Measurements from ENCODE around the gene PNKD.
A peak's percentile ranks its signal among the peaks of the same experiment; 100 is the strongest.

PNKD gene
- long read RNA-seq, donor 1, transcript PNKD-201 (3 exons, 758 nt), result major isoform, 187 of 223 reads
- long read RNA-seq, donor 1, transcript PNKD-202 (9 exons, 2,991 nt), result minor isoform, 10 of 223 reads
- long read RNA-seq, donor 1, transcript PNKD-205 (2 exons, 1,372 nt), result minor isoform, 15 of 223 reads
- long read RNA-seq, donor 1, partial matches to known transcripts, result 5 of 223 reads
- long read RNA-seq, donor 1, other reads (novel, unspliced or antisense), result 6 of 223 reads
- long read RNA-seq, donor 2, transcript PNKD-201 (3 exons, 758 nt), result major isoform, 109 of 136 reads
- long read RNA-seq, donor 2, transcript PNKD-205 (2 exons, 1,372 nt), result minor isoform, 13 of 136 reads
- long read RNA-seq, donor 2, transcript PNKD-202 (9 exons, 2,991 nt), result minor isoform, 9 of 136 reads
- long read RNA-seq, donor 2, partial matches to known transcripts, result 5 of 136 reads
- long read RNA-seq, donor 2, other reads (novel, unspliced or antisense), result 0 of 136 reads
- long read RNA-seq, donor 3, transcript PNKD-201 (3 exons, 758 nt), result major isoform, 66 of 98 reads
- long read RNA-seq, donor 3, transcript PNKD-205 (2 exons, 1,372 nt), result minor isoform, 6 of 98 reads
- long read RNA-seq, donor 3, partial matches to known transcripts, result 22 of 98 reads
- long read RNA-seq, donor 3, other reads (novel, unspliced or antisense), result 0 of 98 reads
- long read RNA-seq, donor 4, transcript PNKD-205 (2 exons, 1,372 nt), result minor isoform, 5 of 194 reads
- long read RNA-seq, donor 4, transcript PNKD-201 (3 exons, 758 nt), result major isoform, 118 of 194 reads
- long read RNA-seq, donor 4, partial matches to known transcripts, result 46 of 194 reads
- long read RNA-seq, donor 4, other reads (novel, unspliced or antisense), result 21 of 194 reads
- long read RNA-seq, donor 5, transcript PNKD-205 (2 exons, 1,372 nt), result minor isoform, 12 of 168 reads
- long read RNA-seq, donor 5, transcript PNKD-201 (3 exons, 758 nt), result major isoform, 129 of 168 reads
- long read RNA-seq, donor 5, transcript PNKD-202 (9 exons, 2,991 nt), result minor isoform, 7 of 168 reads
- long read RNA-seq, donor 5, partial matches to known transcripts, result 19 of 168 reads
- long read RNA-seq, donor 5, other reads (novel, unspliced or antisense), result 0 of 168 reads
- long read RNA-seq, donor 6, transcript PNKD-205 (2 exons, 1,372 nt), result minor isoform, 11 of 164 reads
- long read RNA-seq, donor 6, transcript PNKD-201 (3 exons, 758 nt), result major isoform, 135 of 164 reads
- long read RNA-seq, donor 6, transcript PNKD-202 (9 exons, 2,991 nt), result minor isoform, 11 of 164 reads
- long read RNA-seq, donor 6, partial matches to known transcripts, result 0 of 164 reads
- long read RNA-seq, donor 6, other reads (novel, unspliced or antisense), result 6 of 164 reads
- long read RNA-seq, donor 7, transcript PNKD-201 (3 exons, 758 nt), result major isoform, 171 of 399 reads
- long read RNA-seq, donor 7, transcript PNKD-202 (9 exons, 2,991 nt), result minor isoform, 12 of 399 reads
- long read RNA-seq, donor 7, transcript PNKD-205 (2 exons, 1,372 nt), result minor isoform, 18 of 399 reads
- long read RNA-seq, donor 7, partial matches to known transcripts, result 102 of 399 reads
- long read RNA-seq, donor 7, other reads (novel, unspliced or antisense), result 95 of 399 reads
- long read RNA-seq, donor 8, transcript PNKD-201 (3 exons, 758 nt), result major isoform, 142 of 204 reads
- long read RNA-seq, donor 8, transcript PNKD-205 (2 exons, 1,372 nt), result minor isoform, 10 of 204 reads
- long read RNA-seq, donor 8, transcript PNKD-202 (9 exons, 2,991 nt), result minor isoform, 15 of 204 reads
- long read RNA-seq, donor 8, partial matches to known transcripts, result 37 of 204 reads
- long read RNA-seq, donor 8, other reads (novel, unspliced or antisense), result 0 of 204 reads

GRCh38 chr2:218269900-218270720 lies at the start of gene PNKD, which contains the start of gene AAMP:
Gene PNKD, plus strand, starts transcription at chr2:218270519. Its CDS starts 17 bp downstream, at chr2:218270536.
Gene AAMP, minus strand, starts transcription at chr2:218270137. Its CDS starts 51 bp downstream, at chr2:218270086.
- DNase-seq, result peak; percentile 97

- DNase-seq, result no peak
Measured at GRCh38 chr2:218221000-218221399, 49.3 kb upstream of the PNKD start.

GRCh38 chr2:218223046-218223445 lies 47.3 kb upstream of the PNKD start:
- no peak for DNase-seq

- no peak for DNase-seq
Measured at GRCh38 chr2:218224186-218224585, 46.1 kb upstream of the PNKD start.

GRCh38 chr2:218226903-218227302 lies 43.4 kb upstream of the PNKD start:
- no peak for DNase-seq

GRCh38 chr2:218228366-218229090 lies 41.8 kb upstream of the PNKD start:
- no peak for DNase-seq

GRCh38 chr2:218229239-218229638 lies 41.1 kb upstream of the PNKD start:
- DNase-seq, result no peak

- DNase-seq, result no peak
Measured at GRCh38 chr2:218229851-218230250, 40.5 kb upstream of the PNKD start.

- no peak for DNase-seq
Measured at GRCh38 chr2:218230882-218231281, 39.4 kb upstream of the PNKD start.

- DNase-seq, result no peak
Measured at GRCh38 chr2:218233543-218233942, 36.8 kb upstream of the PNKD start.

- no peak for DNase-seq
Measured at GRCh38 chr2:218234521-218234920, 35.8 kb upstream of the PNKD start.

- DNase-seq, result no peak
Measured at GRCh38 chr2:218235017-218235416, 35.3 kb upstream of the PNKD start.

GRCh38 chr2:218236829-218237228 lies 33.5 kb upstream of the PNKD start:
- no peak for DNase-seq

- no peak for DNase-seq
Measured at GRCh38 chr2:218238887-218239286, 31.4 kb upstream of the PNKD start.

- DNase-seq, result no peak
Measured at GRCh38 chr2:218244204-218244603, 26.1 kb upstream of the PNKD start.

GRCh38 chr2:218244665-218245064 lies 25.7 kb upstream of the PNKD start:
- no peak for DNase-seq

- no peak for DNase-seq
Measured at GRCh38 chr2:218245214-218245613, 25.1 kb upstream of the PNKD start.

GRCh38 chr2:218249691-218250090 lies 20.6 kb upstream of the PNKD start:
- no peak for DNase-seq

GRCh38 chr2:218252509-218253231 lies 17.6 kb upstream of the PNKD start:
- DNase-seq, result no peak

Measured in right kidney (tissue), 9 donors.